Astrocyte of the cerebellum (primary cell): ENCODE data around the gene MED26.

Source experiments
- DNase-seq: peaks from one replicate; pipeline ENCODE4 v3.0.0-alpha.2; 2011; ENCODE audit warnings: low read depth
- H3K4me3 ChIP-seq: 2 replicates; pipeline ENCODE4 v1.5.1; 2011; ENCODE audit warnings: mild to moderate bottlenecking, low read depth, low read length, moderate library complexity
- in situ Hi-C: cut with HindIII; loops from 2 replicates; pipeline ENCODE4 v1.10.0; 2017; ENCODE audit warnings: low sequenced_read_pairs
- TF ChIP-seq, protein P1 (sequence below): IDR thresholded peaks from 2 replicates; pipeline ENCODE4 v1.5.1; 2012; ENCODE audit warnings: low read length, low read depth, moderate library complexity, mild to moderate bottlenecking; ENCODE audit errors: missing control alignments

MED26 gene

DNA sequence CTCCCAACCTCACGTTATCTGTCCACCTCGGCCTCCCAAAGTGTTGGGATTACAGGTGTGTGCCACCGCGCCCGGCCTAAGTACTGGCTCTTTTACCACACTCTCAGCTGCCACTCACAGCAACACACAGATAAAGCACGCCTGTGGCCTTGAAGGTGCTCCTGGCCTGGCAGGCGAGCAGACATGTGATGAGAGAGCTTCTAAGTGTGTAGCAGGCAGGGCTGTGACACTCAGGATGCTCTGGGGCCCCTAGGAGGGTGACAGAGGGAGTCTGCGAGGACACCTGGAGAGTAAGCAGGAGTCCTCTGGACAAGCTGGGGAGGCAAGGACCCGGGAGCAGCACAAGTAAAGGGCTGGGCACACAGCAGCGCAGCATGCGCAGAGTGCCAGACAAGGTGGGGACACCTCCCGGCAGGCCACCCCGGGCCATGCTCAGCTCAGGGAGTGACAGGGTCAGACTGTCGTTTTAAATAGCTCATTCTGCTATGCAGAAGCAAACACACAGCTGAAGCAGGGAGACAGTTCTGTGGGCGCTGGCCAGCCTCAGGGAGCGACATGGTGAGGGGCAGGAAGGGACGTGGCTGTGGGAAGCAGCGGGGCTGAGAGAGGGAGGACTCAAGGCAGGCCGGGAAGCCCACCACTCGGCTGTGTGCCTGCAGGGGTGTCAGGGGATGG is 26.5 kb downstream of the MED26 start:
- in situ Hi-C loops: no loop called here
- TF ChIP-seq, protein P1, sequence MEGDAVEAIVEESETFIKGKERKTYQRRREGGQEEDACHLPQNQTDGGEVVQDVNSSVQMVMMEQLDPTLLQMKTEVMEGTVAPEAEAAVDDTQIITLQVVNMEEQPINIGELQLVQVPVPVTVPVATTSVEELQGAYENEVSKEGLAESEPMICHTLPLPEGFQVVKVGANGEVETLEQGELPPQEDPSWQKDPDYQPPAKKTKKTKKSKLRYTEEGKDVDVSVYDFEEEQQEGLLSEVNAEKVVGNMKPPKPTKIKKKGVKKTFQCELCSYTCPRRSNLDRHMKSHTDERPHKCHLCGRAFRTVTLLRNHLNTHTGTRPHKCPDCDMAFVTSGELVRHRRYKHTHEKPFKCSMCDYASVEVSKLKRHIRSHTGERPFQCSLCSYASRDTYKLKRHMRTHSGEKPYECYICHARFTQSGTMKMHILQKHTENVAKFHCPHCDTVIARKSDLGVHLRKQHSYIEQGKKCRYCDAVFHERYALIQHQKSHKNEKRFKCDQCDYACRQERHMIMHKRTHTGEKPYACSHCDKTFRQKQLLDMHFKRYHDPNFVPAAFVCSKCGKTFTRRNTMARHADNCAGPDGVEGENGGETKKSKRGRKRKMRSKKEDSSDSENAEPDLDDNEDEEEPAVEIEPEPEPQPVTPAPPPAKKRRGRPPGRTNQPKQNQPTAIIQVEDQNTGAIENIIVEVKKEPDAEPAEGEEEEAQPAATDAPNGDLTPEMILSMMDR: no peak
- DNase-seq: no peak
- no peak overlapping the region for H3K4me3 ChIP-seq

DNA sequence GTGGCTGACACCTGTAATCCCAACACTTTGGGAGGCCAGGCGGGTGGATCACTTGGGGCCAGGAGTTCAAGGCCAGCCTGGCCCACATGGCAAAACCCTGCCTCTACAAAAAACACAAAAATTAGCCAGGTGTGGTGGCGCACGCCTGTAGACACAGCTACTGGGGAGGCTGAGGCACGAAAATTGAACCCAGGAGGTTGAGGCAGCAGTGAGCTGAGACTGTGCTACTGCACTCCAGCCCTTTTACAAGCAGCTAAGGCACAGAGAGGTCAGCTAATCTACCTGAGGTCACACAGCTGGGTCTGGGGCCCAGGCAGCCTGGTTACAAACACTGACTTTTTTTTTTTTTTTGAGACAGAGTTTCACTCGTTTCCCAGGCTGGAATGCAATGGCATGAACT is 27.2 kb downstream of the MED26 start:
- TF ChIP-seq, protein P1: no peak
- DNase-seq: no peak
- in situ Hi-C loops: no loop called here
- no peak overlapping the region for H3K4me3 ChIP-seq

DNA sequence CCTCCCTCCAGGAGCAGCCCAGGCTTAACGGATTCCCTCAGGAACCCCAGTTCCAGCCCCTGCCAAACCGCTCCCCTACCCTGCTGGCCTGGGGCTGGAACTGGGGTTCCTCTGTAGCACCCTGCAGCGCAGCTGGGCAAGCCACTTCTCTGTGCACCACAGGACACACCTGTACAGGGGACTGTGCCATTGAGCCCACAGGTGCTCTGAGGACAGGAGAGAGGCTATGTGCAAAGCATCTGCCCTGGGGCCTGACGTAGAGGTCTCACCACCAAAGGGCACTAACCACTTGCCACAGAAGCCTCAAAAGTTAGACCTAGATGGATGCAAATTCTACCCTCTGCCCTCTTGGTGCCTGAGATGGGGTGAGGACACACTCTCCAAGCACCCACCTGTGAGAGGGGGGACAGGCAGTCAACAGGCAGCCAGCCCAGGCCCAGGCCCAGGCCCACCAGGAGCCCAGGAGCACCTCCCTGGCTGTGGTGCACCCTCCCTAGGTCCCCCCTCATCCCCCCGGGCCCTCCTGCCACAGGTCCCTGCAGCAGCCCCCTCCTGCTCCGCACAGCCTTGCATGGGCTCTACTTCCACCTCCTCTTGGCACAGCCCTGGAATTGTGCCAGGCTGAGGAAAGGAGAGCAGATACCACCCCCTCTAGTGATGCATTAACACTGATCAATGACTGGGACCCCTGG is 28.2 kb downstream of the MED26 start:
- in situ Hi-C loops: no loop called here
- TF ChIP-seq, protein P1: no peak
- DNase-seq: no peak
- no peak overlapping the region for H3K4me3 ChIP-seq

DNA sequence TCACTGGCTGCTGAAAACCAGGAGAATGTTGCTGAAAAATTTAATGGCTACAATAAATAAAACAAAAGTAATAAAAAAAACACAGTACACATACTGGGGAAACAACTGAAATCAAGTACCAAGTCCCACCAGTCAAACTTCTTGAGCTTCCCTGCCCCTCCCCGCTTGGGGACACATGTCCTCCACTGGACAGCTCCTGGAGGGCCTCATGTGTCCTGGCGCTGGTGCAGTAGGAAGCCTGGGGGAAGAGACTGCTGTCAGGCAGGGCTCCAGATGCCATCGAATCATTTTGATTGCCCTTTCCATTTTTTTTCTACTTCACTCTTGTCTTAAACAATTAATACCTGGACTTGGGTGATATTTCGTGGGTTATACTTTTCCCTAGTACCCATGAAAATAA is 29.2 kb downstream of the MED26 start:
- no peak for DNase-seq
- TF ChIP-seq, protein P1: no peak

DNA sequence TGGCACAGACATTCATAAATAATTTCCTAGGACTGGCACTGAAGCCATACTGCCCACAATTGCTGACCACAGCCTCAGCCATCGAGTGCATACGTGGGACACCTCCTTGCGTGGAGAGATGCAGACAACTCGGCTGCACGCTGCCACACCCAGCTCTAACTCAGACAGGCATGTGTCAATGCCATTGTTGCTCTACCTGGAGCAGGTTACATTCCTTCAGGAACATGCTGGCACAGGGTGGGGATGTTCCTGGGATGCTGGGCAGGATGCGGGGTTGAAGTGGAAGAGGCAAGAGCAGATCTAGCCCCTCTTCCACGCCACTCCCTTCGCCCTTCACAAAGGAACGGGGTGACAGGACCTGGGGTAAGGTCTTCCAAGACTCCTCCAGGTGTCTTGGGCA is 31.6 kb downstream of the MED26 start:
- H3K4me3 ChIP-seq: no peak overlapping the region
- TF ChIP-seq, protein P1: no peak
- in situ Hi-C loops: no loop called here

More for the DNA sequence above, 29.2 kb downstream of the MED26 start:
- in situ Hi-C loops: no loop called here
- no peak overlapping the region for H3K4me3 ChIP-seq

DNA sequence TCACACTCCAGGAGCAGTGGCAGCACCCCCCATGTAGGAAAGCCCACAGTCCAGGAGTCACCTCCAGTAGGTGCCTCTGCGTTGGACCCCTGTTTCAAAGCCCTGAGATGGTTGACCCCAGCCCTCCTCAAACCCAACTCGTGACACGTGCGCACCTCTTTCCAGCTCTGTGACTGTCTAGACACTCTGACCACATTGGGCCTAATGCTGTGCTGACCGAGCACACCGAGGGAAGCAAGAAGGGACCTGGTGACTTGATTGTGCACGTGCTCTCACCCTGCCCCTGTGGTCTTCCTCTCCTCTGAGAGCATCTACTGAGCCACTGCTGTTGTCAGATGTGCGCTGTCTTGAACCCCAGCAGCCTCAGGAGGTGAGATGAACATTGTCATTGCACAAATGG is 32.9 kb downstream of the MED26 start:
- no peak for DNase-seq
- no peak overlapping the region for H3K4me3 ChIP-seq
- in situ Hi-C loops: no loop called here
- TF ChIP-seq, protein P1: no peak

More for the DNA sequence above, 31.6 kb downstream of the MED26 start:
- DNase-seq: no peak
